ENCODE data around the gene WDFY1. TPM values are rescaled to one million over a fixed set of nuclear protein-coding genes. Genes with fewer than 3 reads are reported as not detected.

WDFY1 gene
- total RNA-seq, 2 experiments from 2014 or later: 33.3 to 45.3 TPM

GRCh38 chr2:223837287-223838061 is 107.7 kb downstream of the WDFY1 start, which contains the start of gene AP1S3:
AP1S3 (minus strand) TSS chr2:223837582; CDS start chr2:223837450, 132 bp downstream.
- peaks cover 29% of the 10 kb centered on the region for H3K79me2 ChIP-seq (ENCODE audit: insufficient read depth, low read depth, low read length)
- H3K9me2 ChIP-seq (ENCODE audit: insufficient read depth, low read length): no peaks in the 10 kb centered on the region
- peak within 1 kb of the TSS; percentile 95 for H2AFZ ChIP-seq (ENCODE audit: low read length)
- peak within 1 kb of the TSS; percentile 97 for H3K4me2 ChIP-seq (ENCODE audit: low read length)
- CTCF ChIA-PET (ENCODE audit: unreplicated experiment): interaction anchor here (0.6 to 1.3 kb wide), 2 partner anchors 14 to 81 kb away, joined by 3 to 5 read pairs; no protein-coding TSS in a partner anchor
- intact Hi-C loops (cut with micrococcal nuclease; ENCODE audit: unreplicated experiment): loop anchor here (1.0 to 10.0 kb wide), 4 partner anchors 39 to 923 kb away; partner anchors contain the start of gene WDFY1
- peak within 1 kb of the TSS; percentile 83 for H3K4me3 ChIP-seq (ENCODE audit: low read depth, low read length, poor library complexity, severe bottlenecking)
- H3K4me1 ChIP-seq (ENCODE audit: insufficient read depth, low read length, poor library complexity, severe bottlenecking): peaks cover 51% of the 10 kb centered on the region
- POLR2A ChIA-PET: interaction anchor here (0.6 to 6.1 kb wide), 8 partner anchors 10 to 1416 kb away, joined by 3 to 66 read pairs (median 4); no protein-coding TSS in a partner anchor
- H3K9me3 ChIP-seq (ENCODE audit: low read length): no peaks in the 10 kb centered on the region
- no peaks in the 10 kb centered on the region for H4K20me1 ChIP-seq (ENCODE audit: insufficient read depth, low read length)
- peak; percentile 88 for DNase-seq (ENCODE audit: low spot score)
- peak; percentile 50 for TF ChIP-seq CTCF (conservative IDR thresholded peaks at IDR 0.05; ENCODE audit: low read length)
- no peak for TF ChIP-seq EZH2phosphoT487 (IDR thresholded peaks at IDR 0.05; ENCODE audit: borderline replicate concordance, low read depth, low read length)
- H3K36me3 ChIP-seq (ENCODE audit: insufficient read depth, low read length): peaks cover 6% of the 10 kb centered on the region
- peak within 1 kb of the TSS; percentile 73 for H3K27ac ChIP-seq (ENCODE audit: low read depth, low read length, poor library complexity, severe bottlenecking)
- no TSS peak for BruUV-seq (replicated peaks)

- H4K20me1 ChIP-seq (ENCODE audit: insufficient read depth, low read length): no peaks in the 10 kb centered on the region
- TF ChIP-seq EZH2phosphoT487 (IDR thresholded peaks at IDR 0.05; ENCODE audit: borderline replicate concordance, low read depth, low read length) (no peak), CTCF (conservative IDR thresholded peaks at IDR 0.05; ENCODE audit: low read length) (no peak)
- no peaks in the 10 kb centered on the region for H3K9me3 ChIP-seq (ENCODE audit: low read length)
- CTCF ChIA-PET (ENCODE audit: unreplicated experiment): interaction anchor here (0.6 to 1.5 kb wide), 4 partner anchors 34 to 67 kb away, joined by 3 to 4 read pairs (median 4); no protein-coding TSS in a partner anchor
- no peaks in the 10 kb centered on the region for H3K9me2 ChIP-seq (ENCODE audit: insufficient read depth, low read length)
- POLR2A ChIA-PET: interaction anchor here (1.1 to 6.1 kb wide), 6 partner anchors 9 to 59 kb away, joined by 4 to 66 read pairs (median 8); no protein-coding TSS in a partner anchor
- no TSS peak for BruUV-seq (replicated peaks)
- peak overlapping the region; percentile 73 for H3K27ac ChIP-seq (ENCODE audit: low read depth, low read length, poor library complexity, severe bottlenecking)
- peaks cover 6% of the 10 kb centered on the region for H3K36me3 ChIP-seq (ENCODE audit: insufficient read depth, low read length)
- peak; percentile 91 for DNase-seq (ENCODE audit: low spot score)
- peak overlapping the region; percentile 83 for H3K4me3 ChIP-seq (ENCODE audit: low read depth, low read length, poor library complexity, severe bottlenecking)
- no peak overlapping the region; the same call in 1 of the 2 replicates for H2AFZ ChIP-seq (ENCODE audit: low read length)
- peaks cover 52% of the 10 kb centered on the region for H3K4me1 ChIP-seq (ENCODE audit: insufficient read depth, low read length, poor library complexity, severe bottlenecking)
- H3K4me2 ChIP-seq (ENCODE audit: low read length): peak overlapping the region; percentile 97
- peaks cover 33% of the 10 kb centered on the region for H3K79me2 ChIP-seq (ENCODE audit: insufficient read depth, low read depth, low read length)
- intact Hi-C loops (cut with micrococcal nuclease; ENCODE audit: unreplicated experiment): loop anchor here (1.0 to 10.0 kb wide), 5 partner anchors 37 to 921 kb away; partner anchors contain the start of gene WDFY1
Observed at GRCh38 chr2:223835701-223836532, 109.2 kb downstream of the WDFY1 start.
